ENCODE data around the gene DMWD.

The DMWD gene

GRCh38 chr19:45772912-45773311 lies 19.7 kb downstream of the DMWD start:
- Histone ChIP-seq H3K27ac (ENCODE audit: low read length) (no peak overlapping the region), H3K79me2 (ENCODE audit: insufficient read depth, low read length) (no peaks in the 10 kb centered on the region), H3K4me3 (ENCODE audit: low read depth in 1 of 2, low read length in 2 of 2) (no peak overlapping the region), H3K9me3 (ENCODE audit: insufficient read depth, low read length, severe bottlenecking) (no peaks in the 10 kb centered on the region), H3K36me3 (ENCODE audit: insufficient read depth, low read length) (peaks cover 16% of the 10 kb centered on the region), H3K9ac (ENCODE audit: low read depth, low read length) (no peak overlapping the region), H3K27me3 (ENCODE audit: insufficient read depth, low read length, poor library complexity) (no peaks in the 10 kb centered on the region), H4K20me1 (ENCODE audit: insufficient read depth, low read length) (0 out of 2 replicates have a peak, but pooled peaks cover 5% of the 10 kb centered on the region), H3K4me1 (ENCODE audit: insufficient read depth, low read length) (peaks cover 22% of the 10 kb centered on the region), H2AFZ (ENCODE audit: low read depth, low read length) (no peak overlapping the region), H3K4me2 (ENCODE audit: insufficient read depth, low read length) (no peak overlapping the region)
- no peak for ATAC-seq (ENCODE audit: insufficient read depth, low read depth)
- DNase-seq = no peak
- no peak for TF ChIP-seq CTCF (IDR thresholded peaks at IDR 0.05; ENCODE audit: borderline replicate concordance, extremely low read depth, low read length, poor library complexity, severe bottlenecking)
- no peak for TF ChIP-seq EZH2 (IDR thresholded peaks at IDR 0.05; ENCODE audit: borderline replicate concordance, low read depth, low read length, severe bottlenecking)

GRCh38 chr19:45772130-45772840 lies 20.4 kb downstream of the DMWD start:
- Histone ChIP-seq H3K9ac (ENCODE audit: low read depth, low read length) (no peak overlapping the region), H3K27me3 (ENCODE audit: insufficient read depth, low read length, poor library complexity) (no peaks in the 10 kb centered on the region), H3K4me3 (ENCODE audit: low read depth in 1 of 2, low read length in 2 of 2) (no peak overlapping the region), H3K4me1 (ENCODE audit: insufficient read depth, low read length) (peaks cover 26% of the 10 kb centered on the region), H3K4me2 (ENCODE audit: insufficient read depth, low read length) (no peak overlapping the region), H3K9me3 (ENCODE audit: insufficient read depth, low read length, severe bottlenecking) (no peaks in the 10 kb centered on the region), H3K79me2 (ENCODE audit: insufficient read depth, low read length) (no peaks in the 10 kb centered on the region), H3K36me3 (ENCODE audit: insufficient read depth, low read length) (peaks cover 10% of the 10 kb centered on the region), H4K20me1 (ENCODE audit: insufficient read depth, low read length) (0 out of 2 replicates have a peak, but pooled peaks cover 2% of the 10 kb centered on the region), H3K27ac (ENCODE audit: low read length) (no peak overlapping the region), H2AFZ (ENCODE audit: low read depth, low read length) (no peak overlapping the region)
- TF ChIP-seq CTCF (IDR thresholded peaks at IDR 0.05; ENCODE audit: borderline replicate concordance, extremely low read depth, low read length, poor library complexity, severe bottlenecking) (no peak), EZH2 (IDR thresholded peaks at IDR 0.05; ENCODE audit: borderline replicate concordance, low read depth, low read length, severe bottlenecking) (no peak)
- no peak for ATAC-seq (ENCODE audit: insufficient read depth, low read depth)
- no peak for DNase-seq

GRCh38 chr19:45771311-45771933 lies 21.2 kb downstream of the DMWD start:
- no peak overlapping the region for H3K9ac ChIP-seq (ENCODE audit: low read depth, low read length)
- no peaks in the 10 kb centered on the region for H3K27me3 ChIP-seq (ENCODE audit: insufficient read depth, low read length, poor library complexity)
- H2AFZ ChIP-seq (ENCODE audit: low read depth, low read length) = no peak overlapping the region
- H3K9me3 ChIP-seq (ENCODE audit: insufficient read depth, low read length, severe bottlenecking) = no peaks in the 10 kb centered on the region
- no peak overlapping the region for H3K27ac ChIP-seq (ENCODE audit: low read length)
- TF ChIP-seq CTCF (IDR thresholded peaks at IDR 0.05; ENCODE audit: borderline replicate concordance, extremely low read depth, low read length, poor library complexity, severe bottlenecking) = no peak
- no peak for TF ChIP-seq EZH2 (IDR thresholded peaks at IDR 0.05; ENCODE audit: borderline replicate concordance, low read depth, low read length, severe bottlenecking)
- DNase-seq (no peak), ATAC-seq (ENCODE audit: insufficient read depth, low read depth) (no peak)
- no peaks in the 10 kb centered on the region for H3K79me2 ChIP-seq (ENCODE audit: insufficient read depth, low read length)
- H3K4me2 ChIP-seq (ENCODE audit: insufficient read depth, low read length) = no peak overlapping the region
- peaks cover 26% of the 10 kb centered on the region for H3K4me1 ChIP-seq (ENCODE audit: insufficient read depth, low read length)
- H4K20me1 ChIP-seq (ENCODE audit: insufficient read depth, low read length) = 0 out of 2 replicates have a peak, but pooled peaks cover 2% of the 10 kb centered on the region
- no peak overlapping the region for H3K4me3 ChIP-seq (ENCODE audit: low read depth in 1 of 2, low read length in 2 of 2)
- H3K36me3 ChIP-seq (ENCODE audit: insufficient read depth, low read length) = peaks cover 2% of the 10 kb centered on the region; the same call in 1 of the 2 replicates
